ENCODE data around the gene KIAA1671. TPM values are rescaled to one million over a fixed set of nuclear protein-coding genes. Genes with fewer than 3 reads are reported as not detected.

KIAA1671 gene
- polyA plus RNA-seq, 1 of the 3 experiments (the other 2 are of a cell fraction): 7.4 TPM

DNA sequence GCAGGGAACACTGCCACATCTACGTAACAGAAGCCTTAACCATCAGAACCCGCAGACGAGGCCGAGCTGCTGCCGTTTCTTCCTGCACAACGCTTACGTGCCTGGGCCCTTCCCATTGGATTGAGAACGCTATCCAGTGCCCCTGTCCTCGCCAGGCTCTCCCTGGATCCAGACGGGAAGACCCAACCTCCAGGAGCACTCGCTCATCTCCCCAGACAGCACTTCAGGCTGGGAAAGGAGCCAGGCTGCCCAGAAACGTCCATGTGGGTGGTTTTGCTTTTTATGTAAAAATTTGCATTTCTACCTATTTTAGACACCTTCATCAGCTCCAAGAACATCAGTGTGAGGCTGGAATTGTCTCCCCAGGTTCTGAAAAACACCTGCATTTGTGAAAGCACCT is 239.9 kb downstream of the KIAA1671 start:
- WGBS (ENCODE audit: low lambda C conversion rate): 76% methylated on average over 8 of the region's 12 CpGs
- CTCF ChIA-PET: interaction anchor here (1.8 kb wide), 1 partner anchor 10 kb away, joined by 16 read pairs; no protein-coding TSS in a partner anchor
- TF ChIP-seq, protein P1, sequence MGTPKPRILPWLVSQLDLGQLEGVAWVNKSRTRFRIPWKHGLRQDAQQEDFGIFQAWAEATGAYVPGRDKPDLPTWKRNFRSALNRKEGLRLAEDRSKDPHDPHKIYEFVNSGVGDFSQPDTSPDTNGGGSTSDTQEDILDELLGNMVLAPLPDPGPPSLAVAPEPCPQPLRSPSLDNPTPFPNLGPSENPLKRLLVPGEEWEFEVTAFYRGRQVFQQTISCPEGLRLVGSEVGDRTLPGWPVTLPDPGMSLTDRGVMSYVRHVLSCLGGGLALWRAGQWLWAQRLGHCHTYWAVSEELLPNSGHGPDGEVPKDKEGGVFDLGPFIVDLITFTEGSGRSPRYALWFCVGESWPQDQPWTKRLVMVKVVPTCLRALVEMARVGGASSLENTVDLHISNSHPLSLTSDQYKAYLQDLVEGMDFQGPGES (IDR thresholded peaks at IDR 0.05; ENCODE audit: low read depth, low read length): no peak
- TF ChIP-seq FOXM1 (IDR thresholded peaks at IDR 0.05; ENCODE audit: low read depth) (no peak), SIN3A (IDR thresholded peaks at IDR 0.05; ENCODE audit: borderline replicate concordance, low read depth, low read length) (no peak), POLR2AphosphoS5 (IDR thresholded peaks at IDR 0.05; ENCODE audit: low read depth, low read length) (no peak), RXRA (IDR thresholded peaks at IDR 0.05; ENCODE audit: borderline replicate concordance, low read depth) (no peak), FOXJ3 (CRISPR knock-in tag; IDR thresholded peaks at IDR 0.05) (no peak), MXI1 (IDR thresholded peaks at IDR 0.05; ENCODE audit: low read depth, low read length) (no peak), FOSL2 (IDR thresholded peaks at IDR 0.05; ENCODE audit: borderline replicate concordance, low read depth) (no peak), MEF2A (IDR thresholded peaks at IDR 0.05; ENCODE audit: borderline replicate concordance, low read depth) (no peak), RCOR1 (IDR thresholded peaks at IDR 0.05; ENCODE audit: low read length) (no peak), GATA2 (CRISPR knock-in tag; IDR thresholded peaks at IDR 0.05) (no peak), NRF1 (IDR thresholded peaks at IDR 0.05; ENCODE audit: low read depth, low read length) (no peak), SMC3 (IDR thresholded peaks at IDR 0.05; ENCODE audit: low read depth, low read length) (no peak), TAF1 (IDR thresholded peaks at IDR 0.05; ENCODE audit: borderline replicate concordance, low read depth, low read length) (no peak), RAD21 (IDR thresholded peaks at IDR 0.05; ENCODE audit: low read length) (no peak)
- TF ChIP-seq, protein P2, sequence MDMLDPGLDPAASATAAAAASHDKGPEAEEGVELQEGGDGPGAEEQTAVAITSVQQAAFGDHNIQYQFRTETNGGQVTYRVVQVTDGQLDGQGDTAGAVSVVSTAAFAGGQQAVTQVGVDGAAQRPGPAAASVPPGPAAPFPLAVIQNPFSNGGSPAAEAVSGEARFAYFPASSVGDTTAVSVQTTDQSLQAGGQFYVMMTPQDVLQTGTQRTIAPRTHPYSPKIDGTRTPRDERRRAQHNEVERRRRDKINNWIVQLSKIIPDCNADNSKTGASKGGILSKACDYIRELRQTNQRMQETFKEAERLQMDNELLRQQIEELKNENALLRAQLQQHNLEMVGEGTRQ (IDR thresholded peaks at IDR 0.05; ENCODE audit: borderline replicate concordance, low read depth, low read length): no peak
- TF ChIP-seq, protein P3, sequence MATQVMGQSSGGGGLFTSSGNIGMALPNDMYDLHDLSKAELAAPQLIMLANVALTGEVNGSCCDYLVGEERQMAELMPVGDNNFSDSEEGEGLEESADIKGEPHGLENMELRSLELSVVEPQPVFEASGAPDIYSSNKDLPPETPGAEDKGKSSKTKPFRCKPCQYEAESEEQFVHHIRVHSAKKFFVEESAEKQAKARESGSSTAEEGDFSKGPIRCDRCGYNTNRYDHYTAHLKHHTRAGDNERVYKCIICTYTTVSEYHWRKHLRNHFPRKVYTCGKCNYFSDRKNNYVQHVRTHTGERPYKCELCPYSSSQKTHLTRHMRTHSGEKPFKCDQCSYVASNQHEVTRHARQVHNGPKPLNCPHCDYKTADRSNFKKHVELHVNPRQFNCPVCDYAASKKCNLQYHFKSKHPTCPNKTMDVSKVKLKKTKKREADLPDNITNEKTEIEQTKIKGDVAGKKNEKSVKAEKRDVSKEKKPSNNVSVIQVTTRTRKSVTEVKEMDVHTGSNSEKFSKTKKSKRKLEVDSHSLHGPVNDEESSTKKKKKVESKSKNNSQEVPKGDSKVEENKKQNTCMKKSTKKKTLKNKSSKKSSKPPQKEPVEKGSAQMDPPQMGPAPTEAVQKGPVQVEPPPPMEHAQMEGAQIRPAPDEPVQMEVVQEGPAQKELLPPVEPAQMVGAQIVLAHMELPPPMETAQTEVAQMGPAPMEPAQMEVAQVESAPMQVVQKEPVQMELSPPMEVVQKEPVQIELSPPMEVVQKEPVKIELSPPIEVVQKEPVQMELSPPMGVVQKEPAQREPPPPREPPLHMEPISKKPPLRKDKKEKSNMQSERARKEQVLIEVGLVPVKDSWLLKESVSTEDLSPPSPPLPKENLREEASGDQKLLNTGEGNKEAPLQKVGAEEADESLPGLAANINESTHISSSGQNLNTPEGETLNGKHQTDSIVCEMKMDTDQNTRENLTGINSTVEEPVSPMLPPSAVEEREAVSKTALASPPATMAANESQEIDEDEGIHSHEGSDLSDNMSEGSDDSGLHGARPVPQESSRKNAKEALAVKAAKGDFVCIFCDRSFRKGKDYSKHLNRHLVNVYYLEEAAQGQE (IDR thresholded peaks at IDR 0.05; ENCODE audit: low read depth, low read length): no peak
- Histone ChIP-seq H3F3A (replicated peaks; ENCODE audit: insufficient read depth) (no peaks in the 10 kb centered on the region), H4K20me1 (ENCODE audit: insufficient read depth) (no peaks in the 10 kb centered on the region), H3K36me3 (replicated peaks in 1 of 2; ENCODE audit: control insufficient read depth in 1 of 2, insufficient read depth in 2 of 2, low read length in 1 of 2) (peaks cover 19 to 36% of the 10 kb centered on the region in 2 experiments), H2AFZ (ENCODE audit: low read depth) (no peak overlapping the region), H3K4me3 (ENCODE audit: low read depth in 2 of 2, low read length in 1 of 2) (no peak overlapping the region), H3K4me2 (no peak overlapping the region), H3K9ac (no peak overlapping the region), H3K9me3 (no peaks in the 10 kb centered on the region), H3K27me3 (ENCODE audit: insufficient read depth) (no peaks in the 10 kb centered on the region), H3K9me2 (no peaks in the 10 kb centered on the region), H3K4me1 (ENCODE audit: control insufficient read depth in 1 of 2, insufficient read depth in 2 of 2, low read depth in 1 of 2, low read length in 1 of 2) (no peaks in the 10 kb centered on the region), H3K79me2 (ENCODE audit: insufficient read depth) (no peaks in the 10 kb centered on the region), H3K27ac (ENCODE audit: low read depth in 2 of 2, low read length in 1 of 2) (no peak overlapping the region)
- no peak for DNase-seq
- POLR2A ChIA-PET: interaction anchor here (0.6 kb wide), 1 partner anchor 828 kb away, joined by 3 read pairs; no protein-coding TSS in a partner anchor
